Adrenal gland (tissue), 5 donors: ENCODE results near the gene TNC.

ENCODE experiments used
- POLR2A ChIP-seq, 2 donors: fragments of 450-650 bp; IDR thresholded peaks; one replicate each; pipeline ENCODE4 v1.6.1; 2017; ENCODE audit warnings: antibody characterized with exemption in 2 of 2, mild to moderate bottlenecking in 2 of 2, moderate library complexity in 1 of 2
- TF ChIP-seq, protein P1 (sequence below), 6 experiments: fragments of 450-650 bp in 4 of 6; fragments of 200-600 bp in 2 of 6; sonication (generic) in 1 of 6; IDR thresholded peaks; 1 replicate in 5 of 6; 2 replicates in 1 of 6; pipeline versions ENCODE4 v1.5.1 to v1.8.0; 2016 to 2021; ENCODE audit warnings: antibody characterized with exemption in 6 of 6, mild to moderate bottlenecking in 2 of 6, moderate library complexity in 1 of 6
- donor health status: DM: no; HTN: no; CAD: no.

- TF ChIP-seq, protein P1, sequence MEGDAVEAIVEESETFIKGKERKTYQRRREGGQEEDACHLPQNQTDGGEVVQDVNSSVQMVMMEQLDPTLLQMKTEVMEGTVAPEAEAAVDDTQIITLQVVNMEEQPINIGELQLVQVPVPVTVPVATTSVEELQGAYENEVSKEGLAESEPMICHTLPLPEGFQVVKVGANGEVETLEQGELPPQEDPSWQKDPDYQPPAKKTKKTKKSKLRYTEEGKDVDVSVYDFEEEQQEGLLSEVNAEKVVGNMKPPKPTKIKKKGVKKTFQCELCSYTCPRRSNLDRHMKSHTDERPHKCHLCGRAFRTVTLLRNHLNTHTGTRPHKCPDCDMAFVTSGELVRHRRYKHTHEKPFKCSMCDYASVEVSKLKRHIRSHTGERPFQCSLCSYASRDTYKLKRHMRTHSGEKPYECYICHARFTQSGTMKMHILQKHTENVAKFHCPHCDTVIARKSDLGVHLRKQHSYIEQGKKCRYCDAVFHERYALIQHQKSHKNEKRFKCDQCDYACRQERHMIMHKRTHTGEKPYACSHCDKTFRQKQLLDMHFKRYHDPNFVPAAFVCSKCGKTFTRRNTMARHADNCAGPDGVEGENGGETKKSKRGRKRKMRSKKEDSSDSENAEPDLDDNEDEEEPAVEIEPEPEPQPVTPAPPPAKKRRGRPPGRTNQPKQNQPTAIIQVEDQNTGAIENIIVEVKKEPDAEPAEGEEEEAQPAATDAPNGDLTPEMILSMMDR (IDR thresholded peaks at IDR 0.05), result no peak
- TF ChIP-seq POLR2A (IDR thresholded peaks at IDR 0.05), result no peak
These were observed 19.6 kb downstream of the TNC start for GRCh38 chr9:115098226-115098965.
